ENCODE data around the gene MEIS2.

Gene MEIS2

DNA sequence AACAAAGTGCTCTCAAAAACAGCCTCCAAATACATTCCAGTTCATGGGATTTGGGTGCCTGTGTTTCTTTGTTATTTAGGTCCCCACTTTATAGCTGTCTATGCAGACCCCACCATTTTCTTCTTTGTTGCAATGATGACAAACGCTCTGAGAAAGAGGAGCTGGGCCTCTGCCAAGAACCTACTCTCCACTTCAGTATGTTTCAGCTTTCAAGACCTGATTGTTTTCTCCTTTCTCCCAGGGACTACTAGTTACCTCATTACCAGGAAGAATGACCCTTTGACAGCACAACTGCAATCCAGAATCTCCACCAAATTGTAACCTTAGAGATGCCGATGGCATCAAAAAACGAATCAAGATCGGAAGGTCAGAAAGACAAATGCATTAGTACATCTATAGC, 236.8 kb downstream of the MEIS2 start:
- DNase-seq, result no peak

DNA sequence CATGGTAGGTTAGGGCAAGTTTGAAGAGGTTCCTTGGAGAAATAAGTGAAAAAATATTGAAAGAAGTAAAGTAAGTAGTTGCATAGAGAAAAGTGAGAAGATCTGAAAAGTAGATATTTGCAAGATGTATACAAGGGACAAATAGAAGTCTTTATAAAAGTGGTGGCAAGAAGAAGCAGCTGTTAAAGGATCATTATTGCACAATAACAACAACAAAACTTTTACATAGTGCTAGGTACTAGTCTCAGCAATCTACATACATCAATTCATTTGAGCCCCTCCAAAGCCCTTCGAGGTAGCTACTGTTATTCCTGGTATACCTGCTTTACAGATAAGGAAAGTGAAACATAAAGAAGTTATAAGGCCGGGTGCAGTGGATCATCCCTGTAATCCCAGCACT, 239.6 kb downstream of the MEIS2 start:
- DNase-seq, result no peak

DNA sequence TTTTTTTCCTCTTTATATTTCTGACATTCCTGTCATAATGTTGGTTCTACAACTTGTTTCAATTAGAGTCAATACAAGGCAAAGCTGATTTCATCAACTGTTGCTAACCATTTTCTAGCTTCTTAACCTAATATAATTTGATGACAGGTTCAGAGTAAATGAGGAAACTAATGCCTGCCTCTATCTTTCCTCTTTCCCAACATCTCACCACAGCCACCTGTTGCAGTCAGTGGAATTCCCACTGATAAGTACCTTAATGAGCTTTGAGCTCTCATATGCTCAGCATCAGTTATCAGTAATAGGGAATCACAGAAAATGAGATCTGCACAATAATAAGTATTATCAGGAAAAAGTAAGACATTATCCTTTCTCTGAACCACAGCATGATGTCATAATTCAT, 241.9 kb downstream of the MEIS2 start:
- no peak for DNase-seq

- DNase-seq, result no peak
Measured at GRCh38 chr15:36856339-36856973, 243.9 kb downstream of the MEIS2 start.

- DNase-seq, result no peak
Measured at GRCh38 chr15:36850864-36851263, 249.5 kb downstream of the MEIS2 start.

DNA sequence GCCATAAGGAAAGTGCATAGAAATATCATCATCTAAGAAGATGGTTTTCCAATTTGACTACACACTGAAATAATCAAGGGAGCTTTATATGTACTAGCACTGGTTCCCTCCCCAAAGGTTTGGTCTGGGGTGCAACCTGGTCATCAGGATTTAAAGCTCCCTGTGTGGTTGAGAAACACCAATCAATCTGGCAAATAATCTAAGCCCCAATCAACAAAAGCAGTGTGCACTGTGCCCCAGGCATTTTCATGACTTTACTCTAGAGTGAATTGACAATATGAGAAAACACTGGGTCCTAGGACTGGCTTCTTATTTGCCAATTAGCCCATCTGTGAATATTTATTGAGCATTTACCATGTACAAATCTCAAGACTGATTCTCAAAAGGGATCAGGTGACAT, 255.1 kb downstream of the MEIS2 start:
- no peak for DNase-seq

- DNase-seq, result no peak
Measured at GRCh38 chr15:36844534-36844998, 255.8 kb downstream of the MEIS2 start.

GRCh38 chr15:36843822-36844221, 256.5 kb downstream of the MEIS2 start:
- no peak for DNase-seq

- DNase-seq, result no peak
Measured at GRCh38 chr15:36841193-36841592, 259.2 kb downstream of the MEIS2 start.
